Type B pancreatic cell (in vitro differentiated cells): ENCODE measurements around the gene ZNF699. TPM values are rescaled to one million over a fixed set of nuclear protein-coding genes. Genes with fewer than 3 reads are reported as not detected.
"Not testable (repeated sequence)": the region's sequence is repeated elsewhere in the genome, so short reads cannot be mapped to it uniquely, and the experiment has no call there.

ENCODE experiments used
- DNase-seq: peaks from one replicate; pipeline ENCODE4 v3.0.0; 2021; ENCODE audit warnings: mixed read lengths; ENCODE audit not compliant: unreplicated experiment; ENCODE audit errors: extremely low spot score
- H3K27ac Mint-ChIP-seq: 2 replicates; pipeline ENCODE4 v1.8.0; 2021; ENCODE audit warnings: mild to moderate bottlenecking, mixed read lengths
- H3K27me3 Mint-ChIP-seq: 2 replicates; pipeline ENCODE4 v1.8.0; 2021; ENCODE audit warnings: mixed read lengths
- H3K36me3 Mint-ChIP-seq: 2 replicates; pipeline ENCODE4 v1.8.0; 2021; ENCODE audit warnings: mixed read lengths
- H3K4me1 Mint-ChIP-seq: one replicate; pipeline ENCODE4 v1.8.0; 2021; ENCODE audit warnings: mixed read lengths; ENCODE audit not compliant: unreplicated experiment
- H3K4me3 Mint-ChIP-seq: 2 replicates; pipeline ENCODE4 v1.8.0; 2021; ENCODE audit warnings: mild to moderate bottlenecking, mixed read lengths
- H3K9me3 Mint-ChIP-seq: 2 replicates; pipeline ENCODE4 v1.8.0; 2021; ENCODE audit warnings: mixed read lengths
- total RNA-seq: library from RNA; stranded (reverse); gene quantifications from 2 replicates; pipeline ENCODE4 v1.2.1, GENCODE V29; 2021; ENCODE audit warnings: low replicate concordance
- TF ChIP-seq, protein P1 (sequence below): fragments of 200-600 bp; sonication (generic); conservative IDR thresholded peaks from 2 replicates; pipeline ENCODE4 v1.5.0; 2021; ENCODE audit warnings: antibody characterized with exemption, mild to moderate bottlenecking

Gene ZNF699
- total RNA-seq, 1 donor from 2014 or later = 6.0 TPM

DNA sequence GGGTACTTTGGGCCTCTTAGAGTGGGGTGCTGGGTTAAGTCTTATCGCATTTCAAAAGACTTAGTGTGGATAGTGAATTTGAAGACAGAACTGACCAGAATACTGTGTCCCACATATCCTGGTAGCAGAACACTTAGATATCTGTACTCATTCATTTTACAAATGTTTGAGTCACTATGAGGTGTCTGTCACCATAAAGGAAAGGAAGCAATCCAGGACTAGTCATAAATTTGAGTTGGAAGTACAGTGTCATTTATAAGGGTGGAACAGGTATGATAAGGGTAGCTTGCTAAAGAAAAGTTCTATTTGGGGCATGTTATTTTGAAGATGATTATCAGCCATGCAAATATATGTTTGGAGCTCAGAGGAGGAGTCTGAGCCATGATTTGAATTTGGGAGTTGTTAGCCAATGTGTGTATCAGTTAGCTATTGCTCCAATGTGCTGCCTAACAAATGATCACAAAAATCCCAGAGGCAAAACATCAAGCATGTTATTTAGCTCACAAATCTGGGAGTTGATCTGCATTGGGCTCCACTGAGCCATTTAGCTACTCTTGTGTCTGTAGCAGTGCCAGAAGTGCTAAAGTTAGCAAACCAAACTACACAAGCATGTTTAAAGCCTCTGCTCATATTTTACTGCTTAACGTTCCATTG, 20.3 kb downstream of the ZNF699 start:
- H3K27me3 Mint-ChIP-seq = no peaks in the 10 kb centered on the region
- no peak overlapping the region for H3K4me3 Mint-ChIP-seq
- no peak overlapping the region for H3K27ac Mint-ChIP-seq
- TF ChIP-seq, protein P1, sequence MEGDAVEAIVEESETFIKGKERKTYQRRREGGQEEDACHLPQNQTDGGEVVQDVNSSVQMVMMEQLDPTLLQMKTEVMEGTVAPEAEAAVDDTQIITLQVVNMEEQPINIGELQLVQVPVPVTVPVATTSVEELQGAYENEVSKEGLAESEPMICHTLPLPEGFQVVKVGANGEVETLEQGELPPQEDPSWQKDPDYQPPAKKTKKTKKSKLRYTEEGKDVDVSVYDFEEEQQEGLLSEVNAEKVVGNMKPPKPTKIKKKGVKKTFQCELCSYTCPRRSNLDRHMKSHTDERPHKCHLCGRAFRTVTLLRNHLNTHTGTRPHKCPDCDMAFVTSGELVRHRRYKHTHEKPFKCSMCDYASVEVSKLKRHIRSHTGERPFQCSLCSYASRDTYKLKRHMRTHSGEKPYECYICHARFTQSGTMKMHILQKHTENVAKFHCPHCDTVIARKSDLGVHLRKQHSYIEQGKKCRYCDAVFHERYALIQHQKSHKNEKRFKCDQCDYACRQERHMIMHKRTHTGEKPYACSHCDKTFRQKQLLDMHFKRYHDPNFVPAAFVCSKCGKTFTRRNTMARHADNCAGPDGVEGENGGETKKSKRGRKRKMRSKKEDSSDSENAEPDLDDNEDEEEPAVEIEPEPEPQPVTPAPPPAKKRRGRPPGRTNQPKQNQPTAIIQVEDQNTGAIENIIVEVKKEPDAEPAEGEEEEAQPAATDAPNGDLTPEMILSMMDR = no peak
- peaks cover 19% of the 10 kb centered on the region for H3K9me3 Mint-ChIP-seq
- no peaks in the 10 kb centered on the region for H3K4me1 Mint-ChIP-seq
- DNase-seq = no peak
- peaks cover 26% of the 10 kb centered on the region for H3K36me3 Mint-ChIP-seq

DNA sequence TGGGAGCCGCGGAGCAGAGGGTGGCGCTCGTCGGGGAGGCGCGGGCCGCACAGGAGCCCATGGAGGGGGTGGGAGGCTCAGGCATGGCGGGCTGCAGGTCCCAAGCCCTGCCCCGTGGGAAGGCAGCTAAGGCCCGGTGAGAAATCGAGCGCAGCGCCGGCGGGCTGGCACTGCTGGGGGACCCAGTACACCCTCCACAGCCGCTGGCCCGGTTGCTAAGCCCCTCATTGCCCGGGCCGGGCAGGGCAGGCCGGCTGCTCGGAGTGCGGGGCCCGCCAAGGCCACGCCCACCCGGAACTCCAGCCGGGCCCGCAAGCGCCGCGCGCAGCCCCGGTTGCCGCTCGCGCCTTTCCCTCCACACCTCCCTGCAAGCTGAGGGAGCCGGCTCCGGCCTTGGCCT, 26.2 kb downstream of the ZNF699 start:
- DNase-seq, H3K27me3 Mint-ChIP-seq, H3K27ac Mint-ChIP-seq, H3K4me3 Mint-ChIP-seq, H3K4me1 Mint-ChIP-seq, H3K36me3 Mint-ChIP-seq: not testable (repeated sequence)
- H3K9me3 Mint-ChIP-seq = peaks cover 10% of the 10 kb centered on the region

DNA sequence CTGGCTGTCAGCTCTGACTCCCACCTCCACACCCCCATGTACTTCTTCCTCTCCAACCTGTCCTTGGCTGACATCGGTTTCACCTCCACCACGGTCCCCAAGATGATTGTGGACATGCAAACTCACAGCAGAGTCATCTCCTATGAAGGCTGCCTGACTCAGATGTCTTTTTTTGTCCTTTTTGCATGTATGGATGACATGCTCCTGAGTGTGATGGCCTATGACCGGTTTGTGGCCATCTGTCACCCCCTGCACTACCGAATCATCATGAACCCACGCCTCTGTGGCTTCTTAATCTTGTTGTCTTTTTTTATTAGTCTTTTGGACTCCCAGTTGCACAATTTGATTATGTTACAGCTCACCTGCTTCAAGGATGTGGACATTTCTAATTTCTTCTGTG, 58.4 kb downstream of the ZNF699 start:
- H3K9me3 Mint-ChIP-seq = no peaks in the 10 kb centered on the region

DNA sequence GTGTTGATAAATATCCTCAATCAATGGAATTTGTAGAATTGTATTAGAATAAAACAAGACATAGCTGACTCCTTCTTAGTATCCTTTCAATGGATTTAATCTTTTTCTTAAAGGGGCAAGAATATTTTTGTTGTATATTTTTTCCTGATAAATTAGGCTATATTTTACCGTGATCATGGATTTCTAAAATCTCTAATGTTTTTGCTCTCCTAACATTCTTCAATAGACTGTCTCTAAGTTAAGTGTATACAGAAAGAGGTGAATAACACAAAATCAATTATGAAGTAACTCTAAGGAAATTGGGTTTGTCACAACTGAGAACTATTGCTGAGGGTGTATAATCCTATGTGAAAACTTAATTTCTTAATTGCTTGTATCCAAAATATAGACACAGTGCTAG, 59.0 kb downstream of the ZNF699 start, which contains the start of gene OR7E24:
TSS of gene OR7E24 (plus strand) at position 301 of the 400 bp plus-strand sequence. CDS start 114 bp downstream, outside the sequence.
- DNase-seq = no peak
- H3K27me3 Mint-ChIP-seq = no peaks in the 10 kb centered on the region
- H3K9me3 Mint-ChIP-seq = no peaks in the 10 kb centered on the region
- no peak within 1 kb of the TSS for H3K27ac Mint-ChIP-seq
- peaks cover 3% of the 10 kb centered on the region for H3K36me3 Mint-ChIP-seq
- TF ChIP-seq, protein P1 = no peak
- H3K4me1 Mint-ChIP-seq = no peaks in the 10 kb centered on the region
- H3K4me3 Mint-ChIP-seq = no peak within 1 kb of the TSS

More for the DNA sequence above, 58.4 kb downstream of the ZNF699 start:
- H3K4me1 Mint-ChIP-seq = no peaks in the 10 kb centered on the region
- no peak overlapping the region for H3K4me3 Mint-ChIP-seq
- peaks cover 3% of the 10 kb centered on the region for H3K36me3 Mint-ChIP-seq
- H3K27me3 Mint-ChIP-seq = no peaks in the 10 kb centered on the region
- TF ChIP-seq, protein P1 = no peak
- H3K27ac Mint-ChIP-seq = no peak overlapping the region
- no peak for DNase-seq

Other genes starting within 250 kb of the ZNF699 start
- gene OR1M1, start 222.8 kb downstream of the ZNF699 start, total RNA-seq = 0.31 TPM in 1 of 2 replicates, not detected in the other
- 0.10 TPM in 1 of 2 replicates, not detected in the other for gene OR7G2, start 202.4 kb downstream of the ZNF699 start, total RNA-seq
- gene OR7G1, start 194.1 kb downstream of the ZNF699 start, total RNA-seq = not detected in 2 replicates
- not detected in 2 replicates for gene OR7G3, start 182.9 kb downstream of the ZNF699 start, total RNA-seq
- gene ZNF317, start 169.4 kb downstream of the ZNF699 start, total RNA-seq = 40.3 and 40.5 TPM in 2 replicates
- 0.57 and 1.3 TPM in 2 replicates for gene OR7D2, start 130.9 kb downstream of the ZNF699 start, total RNA-seq
- not detected in 2 replicates for gene OR7D4, start 90.2 kb downstream of the ZNF699 start, total RNA-seq
- gene OR7E24, start 58.9 kb downstream of the ZNF699 start, total RNA-seq = not detected in 2 replicates
- gene ZNF559, start 14.3 kb upstream of the ZNF699 start, total RNA-seq = 19.6 and 33.2 TPM in 2 replicates
- 4.1 and 10.6 TPM in 2 replicates for gene ZNF177, start 53.2 kb upstream of the ZNF699 start, total RNA-seq
- gene ZNF266, start 125.7 kb upstream of the ZNF699 start, total RNA-seq = 38.3 and 40.1 TPM in 2 replicates
- 0.10 TPM in 1 of 2 replicates, not detected in the other for gene ZNF560, start 188.8 kb upstream of the ZNF699 start, total RNA-seq
- gene ZNF426, start 228.8 kb upstream of the ZNF699 start, total RNA-seq = 26.7 and 32.1 TPM in 2 replicates